PC-9 (cell line): ENCODE measurements around the gene TIMMDC1.

Experiments
- EZH2 ChIP-seq: fragments of 200-600 bp; sonication (generic); IDR thresholded peaks from 2 replicates; pipeline ENCODE4 v1.8.0; 2017; ENCODE audit warnings: antibody characterized with exemption, low read depth
- TF ChIP-seq, protein P1 (sequence below): fragments of 200-600 bp; sonication (generic); conservative IDR thresholded peaks from 2 replicates; pipeline ENCODE4 v1.6.1; 2017; ENCODE audit warnings: mixed run types, antibody characterized with exemption, mild to moderate bottlenecking, moderate library complexity

DNA sequence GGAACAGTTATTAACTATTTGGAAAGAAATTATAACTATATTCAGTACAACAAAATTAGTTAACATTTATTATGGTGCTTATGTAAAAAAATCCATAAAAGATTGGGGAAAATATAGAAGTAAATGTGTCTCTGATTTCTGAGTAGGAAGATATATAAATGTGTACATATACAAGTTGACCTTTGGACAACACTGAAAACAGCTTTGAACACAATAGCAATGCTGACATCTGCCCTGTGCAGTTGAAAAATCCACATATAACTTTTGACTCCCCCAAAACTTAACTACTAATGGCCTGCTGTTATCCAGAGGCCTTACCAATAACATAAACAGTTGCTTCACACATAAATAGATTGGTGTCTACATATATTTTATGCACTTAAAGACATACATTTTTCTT, 12.3 kb downstream of the TIMMDC1 start:
- TF ChIP-seq, protein P1, sequence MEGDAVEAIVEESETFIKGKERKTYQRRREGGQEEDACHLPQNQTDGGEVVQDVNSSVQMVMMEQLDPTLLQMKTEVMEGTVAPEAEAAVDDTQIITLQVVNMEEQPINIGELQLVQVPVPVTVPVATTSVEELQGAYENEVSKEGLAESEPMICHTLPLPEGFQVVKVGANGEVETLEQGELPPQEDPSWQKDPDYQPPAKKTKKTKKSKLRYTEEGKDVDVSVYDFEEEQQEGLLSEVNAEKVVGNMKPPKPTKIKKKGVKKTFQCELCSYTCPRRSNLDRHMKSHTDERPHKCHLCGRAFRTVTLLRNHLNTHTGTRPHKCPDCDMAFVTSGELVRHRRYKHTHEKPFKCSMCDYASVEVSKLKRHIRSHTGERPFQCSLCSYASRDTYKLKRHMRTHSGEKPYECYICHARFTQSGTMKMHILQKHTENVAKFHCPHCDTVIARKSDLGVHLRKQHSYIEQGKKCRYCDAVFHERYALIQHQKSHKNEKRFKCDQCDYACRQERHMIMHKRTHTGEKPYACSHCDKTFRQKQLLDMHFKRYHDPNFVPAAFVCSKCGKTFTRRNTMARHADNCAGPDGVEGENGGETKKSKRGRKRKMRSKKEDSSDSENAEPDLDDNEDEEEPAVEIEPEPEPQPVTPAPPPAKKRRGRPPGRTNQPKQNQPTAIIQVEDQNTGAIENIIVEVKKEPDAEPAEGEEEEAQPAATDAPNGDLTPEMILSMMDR: no peak
- TF ChIP-seq EZH2: no peak
